Smooth muscle cell of trachea (primary cell): ENCODE measurements around the gene BLID. TPM values are rescaled to one million over a fixed set of nuclear protein-coding genes. Genes with fewer than 3 reads are reported as not detected.

ENCODE experiments used
- total RNA-seq: library from RNA; depleted of rRNA; stranded (reverse); fragments of >200 nt; gene quantifications from 2 replicates; pipeline ENCODE4 v1.2.1, GENCODE V29; 2014

Gene BLID, protein sequence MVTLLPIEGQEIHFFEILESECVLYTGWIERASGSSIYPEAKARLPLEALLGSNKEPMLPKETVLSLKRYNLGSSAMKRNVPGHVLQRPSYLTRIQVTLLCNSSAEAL
- 11.4 and 20.2 TPM in 2 replicates for total RNA-seq

GRCh38 chr11:122115524-122116379, at the start of gene BLID:
TSS of gene BLID (minus strand) at chr11:122116215. CDS start at chr11:122115922, 293 bp downstream.

